Measurements from ENCODE around the gene KRT13.

The KRT13 gene

GRCh38 chr17:41455236-41455635 lies 50.2 kb downstream of the KRT13 start:
- no peak overlapping the region for H3K4me2 ChIP-seq (ENCODE audit: low read length)
- peaks cover 4% of the 10 kb centered on the region; the same call in 1 of the 2 replicates for H3K27me3 ChIP-seq (ENCODE audit: insufficient read depth, low read length)
- H3K4me1 ChIP-seq (ENCODE audit: insufficient read depth, low read length, severe bottlenecking) = no peaks in the 10 kb centered on the region
- TF ChIP-seq EZH2 (IDR thresholded peaks at IDR 0.05; ENCODE audit: borderline replicate concordance, low read length) (no peak), CTCF (IDR thresholded peaks at IDR 0.05; ENCODE audit: low read length) (no peak)
- no peak overlapping the region for H2AFZ ChIP-seq (ENCODE audit: low read length)
- H3K79me2 ChIP-seq (ENCODE audit: insufficient read depth, low read length) = no peaks in the 10 kb centered on the region
- H3K36me3 ChIP-seq (ENCODE audit: insufficient read depth, low read length) = no peaks in the 10 kb centered on the region
- no peaks in the 10 kb centered on the region for H3F3A ChIP-seq (ENCODE audit: insufficient read depth, low read length)
- no peaks in the 10 kb centered on the region for H3K9me3 ChIP-seq (ENCODE audit: low read length)
- H3K9me2 ChIP-seq (ENCODE audit: low read depth, low read length) = no peaks in the 10 kb centered on the region
- no peaks in the 10 kb centered on the region for H4K20me1 ChIP-seq (ENCODE audit: insufficient read depth, low read length)
- no peak overlapping the region for H3K4me3 ChIP-seq (ENCODE audit: low read depth, low read length, poor library complexity, severe bottlenecking)
- H3K9ac ChIP-seq (ENCODE audit: low read length) = no peak overlapping the region
- no peak overlapping the region for H3K27ac ChIP-seq (ENCODE audit: low read depth, low read length, poor library complexity, severe bottlenecking)

GRCh38 chr17:41453066-41453465 lies 52.3 kb downstream of the KRT13 start:
- no peaks in the 10 kb centered on the region for H3F3A ChIP-seq (ENCODE audit: insufficient read depth, low read length)
- H3K4me1 ChIP-seq (ENCODE audit: insufficient read depth, low read length, severe bottlenecking) = no peaks in the 10 kb centered on the region
- H3K4me2 ChIP-seq (ENCODE audit: low read length) = no peak overlapping the region
- no peaks in the 10 kb centered on the region for H4K20me1 ChIP-seq (ENCODE audit: insufficient read depth, low read length)
- H3K9ac ChIP-seq (ENCODE audit: low read length) = no peak overlapping the region
- H3K9me3 ChIP-seq (ENCODE audit: low read length) = no peaks in the 10 kb centered on the region
- no peak overlapping the region for H3K4me3 ChIP-seq (ENCODE audit: low read depth, low read length, poor library complexity, severe bottlenecking)
- H3K27ac ChIP-seq (ENCODE audit: low read depth, low read length, poor library complexity, severe bottlenecking) = no peak overlapping the region
- no peaks in the 10 kb centered on the region for H3K79me2 ChIP-seq (ENCODE audit: insufficient read depth, low read length)
- TF ChIP-seq CTCF (IDR thresholded peaks at IDR 0.05; ENCODE audit: low read length) (no peak), EZH2 (IDR thresholded peaks at IDR 0.05; ENCODE audit: borderline replicate concordance, low read length) (no peak)
- no peaks in the 10 kb centered on the region for H3K9me2 ChIP-seq (ENCODE audit: low read depth, low read length)
- no peaks in the 10 kb centered on the region; the same call in 1 of the 2 replicates for H3K27me3 ChIP-seq (ENCODE audit: insufficient read depth, low read length)
- no peak overlapping the region for H2AFZ ChIP-seq (ENCODE audit: low read length)
- no peaks in the 10 kb centered on the region for H3K36me3 ChIP-seq (ENCODE audit: insufficient read depth, low read length)

- Histone ChIP-seq H3K4me3 (ENCODE audit: low read depth, low read length, poor library complexity, severe bottlenecking) (no peak overlapping the region), H3K27ac (ENCODE audit: low read depth, low read length, poor library complexity, severe bottlenecking) (no peak overlapping the region), H3K9me2 (ENCODE audit: low read depth, low read length) (no peaks in the 10 kb centered on the region), H3K27me3 (ENCODE audit: insufficient read depth, low read length) (no peaks in the 10 kb centered on the region), H3K79me2 (ENCODE audit: insufficient read depth, low read length) (no peaks in the 10 kb centered on the region), H3K9me3 (ENCODE audit: low read length) (no peaks in the 10 kb centered on the region), H2AFZ (ENCODE audit: low read length) (no peak overlapping the region), H4K20me1 (ENCODE audit: insufficient read depth, low read length) (no peaks in the 10 kb centered on the region), H3K4me2 (ENCODE audit: low read length) (no peak overlapping the region), H3K9ac (ENCODE audit: low read length) (no peak overlapping the region), H3K36me3 (ENCODE audit: insufficient read depth, low read length) (no peaks in the 10 kb centered on the region), H3F3A (ENCODE audit: insufficient read depth, low read length) (no peaks in the 10 kb centered on the region), H3K4me1 (ENCODE audit: insufficient read depth, low read length, severe bottlenecking) (no peaks in the 10 kb centered on the region)
- no peak for TF ChIP-seq EZH2 (IDR thresholded peaks at IDR 0.05; ENCODE audit: borderline replicate concordance, low read length)
- TF ChIP-seq CTCF (IDR thresholded peaks at IDR 0.05; ENCODE audit: low read length) = no peak
Observed at GRCh38 chr17:41452281-41452680, 53.1 kb downstream of the KRT13 start.

All from OCI-LY1 (cell line).